ENCODE data around the gene LEMD2.

DNA sequence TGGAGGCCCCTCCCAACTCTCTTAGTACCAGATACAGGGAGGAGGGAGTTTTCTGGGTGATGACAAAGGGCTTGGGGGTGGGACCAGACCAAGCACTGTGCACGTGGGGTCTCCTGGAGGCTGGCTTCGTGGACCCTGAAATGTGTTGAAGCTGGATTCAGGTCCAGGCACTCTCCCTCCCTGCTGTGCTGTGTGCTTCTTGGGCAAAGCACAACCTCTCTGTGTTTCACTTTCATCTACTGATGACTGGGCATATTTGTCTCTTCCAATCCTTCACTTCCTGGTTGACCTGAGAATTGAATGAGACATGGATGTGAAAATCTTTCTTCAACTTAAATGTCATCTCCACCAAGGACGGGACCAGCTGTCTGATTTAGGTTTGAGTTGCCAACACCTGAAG is 29.4 kb upstream of the LEMD2 start:
- TF ChIP-seq, protein P1, sequence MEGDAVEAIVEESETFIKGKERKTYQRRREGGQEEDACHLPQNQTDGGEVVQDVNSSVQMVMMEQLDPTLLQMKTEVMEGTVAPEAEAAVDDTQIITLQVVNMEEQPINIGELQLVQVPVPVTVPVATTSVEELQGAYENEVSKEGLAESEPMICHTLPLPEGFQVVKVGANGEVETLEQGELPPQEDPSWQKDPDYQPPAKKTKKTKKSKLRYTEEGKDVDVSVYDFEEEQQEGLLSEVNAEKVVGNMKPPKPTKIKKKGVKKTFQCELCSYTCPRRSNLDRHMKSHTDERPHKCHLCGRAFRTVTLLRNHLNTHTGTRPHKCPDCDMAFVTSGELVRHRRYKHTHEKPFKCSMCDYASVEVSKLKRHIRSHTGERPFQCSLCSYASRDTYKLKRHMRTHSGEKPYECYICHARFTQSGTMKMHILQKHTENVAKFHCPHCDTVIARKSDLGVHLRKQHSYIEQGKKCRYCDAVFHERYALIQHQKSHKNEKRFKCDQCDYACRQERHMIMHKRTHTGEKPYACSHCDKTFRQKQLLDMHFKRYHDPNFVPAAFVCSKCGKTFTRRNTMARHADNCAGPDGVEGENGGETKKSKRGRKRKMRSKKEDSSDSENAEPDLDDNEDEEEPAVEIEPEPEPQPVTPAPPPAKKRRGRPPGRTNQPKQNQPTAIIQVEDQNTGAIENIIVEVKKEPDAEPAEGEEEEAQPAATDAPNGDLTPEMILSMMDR (IDR thresholded peaks at IDR 0.05) = no peak
- no peak for TF ChIP-seq POLR2A (IDR thresholded peaks at IDR 0.05)
